Psoas muscle (tissue), 8 donors: ENCODE data around the gene AGPAT3. TPM values are rescaled to one million over a fixed set of nuclear protein-coding genes. Genes with fewer than 3 reads are reported as not detected.

Source experiments
- ATAC-seq, 4 donors: fragments of 200-7000 bp; cut with Tn5 transposase; one replicate each; pipeline ENCODE4 v1.9.1; 2020; ENCODE audit warnings: moderate library complexity in 3 of 4, mild to moderate bottlenecking in 2 of 4
- DNase-seq, 2 donors: peaks; one replicate each; pipeline ENCODE4 v3.0.0-alpha.2; 2020
- H3K27ac ChIP-seq: fragments of 200-600 bp; one replicate; pipeline ENCODE4 v1.8.0; 2022
- H3K27me3 ChIP-seq, 3 donors: fragments of 200-600 bp in 1 of 3; one replicate each; pipeline versions ENCODE4 v1.6.1 to v1.8.0; 2013 to 2022; ENCODE audit warnings: low read length in 2 of 3, mild to moderate bottlenecking in 2 of 3, moderate library complexity in 1 of 3; ENCODE audit not compliant: insufficient read depth in 3 of 3
- H3K36me3 ChIP-seq, 2 donors: fragments of 200-600 bp in 1 of 2; one replicate each; pipeline versions ENCODE4 v1.6.1 to v1.8.0; 2013 to 2022; ENCODE audit warnings: low read depth in 1 of 2, mild to moderate bottlenecking in 1 of 2, moderate library complexity in 1 of 2; ENCODE audit not compliant: insufficient read depth in 1 of 2
- H3K4me1 ChIP-seq: fragments of 200-600 bp; one replicate; pipeline ENCODE4 v1.8.0; 2022
- H3K4me3 ChIP-seq: fragments of 200-600 bp; one replicate; pipeline ENCODE4 v1.8.0; 2022; ENCODE audit warnings: mild to moderate bottlenecking
- H3K9me3 ChIP-seq: fragments of 200-600 bp; one replicate; pipeline ENCODE4 v1.8.0; 2022
- WGBS, 3 donors: extraction: QIAGEN DNeasy Blood & Tissue Kit; methylation state at CpG; one replicate each; pipeline versions ENCODE4 v1.1.6 to v1.1.7; 2013; 5-methylcytosine and 5-hydroxymethylcytosine counted together
- intact Hi-C, 2 donors: fragments of 100-400 bp; cut with DNase I; formaldehyde crosslinking; loops; one replicate each; pipeline versions ENCODE4 v1.11.0 to v1.14.2; 2022
- polyA plus RNA-seq, 3 donors: library from polyadenylated mRNA; stranded (reverse); fragments of 200-250 nt; gene quantifications; one replicate each; pipeline ENCODE4 v1.2.3, GENCODE V29; 2013
- total RNA-seq, 4 donors: library from RNA; stranded (reverse); fragmentation: NEBNext Ultra II Directional in 2 of 4; extraction: Animal tissue kit (Norgen Biotek cat#: 25700) in 2 of 4; gene quantifications; one replicate each; pipeline versions ENCODE4 v1.2.1 to v1.2.4, GENCODE V29; 2021 to 2023
- TF ChIP-seq, protein P1 (sequence below): fragments of 200-600 bp; IDR thresholded peaks from one replicate; pipeline ENCODE4 v1.8.0; 2022; ENCODE audit warnings: antibody characterized with exemption
- donor health status: healthy with polysubstance abuse.
- donor health status: DM: no; HTN: no; CAD: no; lungs with moderate emphysema.
- donor health status: Bipolar disorder and iron deficiency.
- donor health status: healthy.
- donor health status: DM: yes; HTN: yes; CAD: no.
- donor health status: DM: no; HTN: no; CAD: no.
- donor health status: DM: no; HTN: no; CAD: no.
- donor health status: DM: yes; HTN: yes; CAD: no.

AGPAT3 gene
- total and polyA plus RNA-seq, 7 donors, result 28.4 to 117 (median 50.7) TPM

DNA sequence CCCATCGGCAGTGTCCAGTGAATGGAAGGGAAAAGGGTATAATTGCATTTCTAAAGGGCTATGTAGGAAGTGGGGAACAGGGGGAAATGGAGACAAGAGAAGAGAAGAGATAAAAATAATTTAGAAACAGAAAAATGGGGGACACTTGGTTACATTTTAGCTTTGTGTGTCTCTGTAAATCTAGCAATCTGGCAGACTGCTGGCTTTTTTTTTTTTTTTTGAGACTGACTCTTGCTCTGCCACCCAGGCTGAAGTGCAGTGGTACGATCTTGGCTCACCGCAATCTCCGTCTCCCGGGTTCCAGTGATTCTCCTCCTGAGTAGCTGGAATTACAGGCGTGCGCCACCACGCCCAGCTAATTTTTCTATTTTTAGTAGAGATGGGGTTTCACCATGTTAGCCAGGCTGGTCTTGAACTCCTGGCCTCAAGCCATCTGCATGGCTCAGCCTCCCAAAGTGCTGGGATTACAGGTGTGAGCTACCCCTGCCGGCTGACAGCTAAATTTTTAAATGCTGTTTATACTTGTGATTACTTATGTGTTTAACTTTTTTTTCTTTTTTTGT is 53.4 kb downstream of the AGPAT3 start:
- TF ChIP-seq, protein P1, sequence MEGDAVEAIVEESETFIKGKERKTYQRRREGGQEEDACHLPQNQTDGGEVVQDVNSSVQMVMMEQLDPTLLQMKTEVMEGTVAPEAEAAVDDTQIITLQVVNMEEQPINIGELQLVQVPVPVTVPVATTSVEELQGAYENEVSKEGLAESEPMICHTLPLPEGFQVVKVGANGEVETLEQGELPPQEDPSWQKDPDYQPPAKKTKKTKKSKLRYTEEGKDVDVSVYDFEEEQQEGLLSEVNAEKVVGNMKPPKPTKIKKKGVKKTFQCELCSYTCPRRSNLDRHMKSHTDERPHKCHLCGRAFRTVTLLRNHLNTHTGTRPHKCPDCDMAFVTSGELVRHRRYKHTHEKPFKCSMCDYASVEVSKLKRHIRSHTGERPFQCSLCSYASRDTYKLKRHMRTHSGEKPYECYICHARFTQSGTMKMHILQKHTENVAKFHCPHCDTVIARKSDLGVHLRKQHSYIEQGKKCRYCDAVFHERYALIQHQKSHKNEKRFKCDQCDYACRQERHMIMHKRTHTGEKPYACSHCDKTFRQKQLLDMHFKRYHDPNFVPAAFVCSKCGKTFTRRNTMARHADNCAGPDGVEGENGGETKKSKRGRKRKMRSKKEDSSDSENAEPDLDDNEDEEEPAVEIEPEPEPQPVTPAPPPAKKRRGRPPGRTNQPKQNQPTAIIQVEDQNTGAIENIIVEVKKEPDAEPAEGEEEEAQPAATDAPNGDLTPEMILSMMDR, result peak; percentile 14
- DNase-seq, result peak in 1 of 2 donors; percentile 75
- 40 to 56% (median 44%) methylated on average over 9 of the region's 9 CpGs for WGBS, 3 donors
- H3K27me3 ChIP-seq, result no peaks in the 10 kb centered on the region
- ATAC-seq, result peak in 2 of 4 donors; percentile 8 to 26
- intact Hi-C loops, result no loop called here
- H3K4me3 ChIP-seq, result no peak overlapping the region
- no peaks in the 10 kb centered on the region for H3K36me3 ChIP-seq
- no peaks in the 10 kb centered on the region for H3K9me3 ChIP-seq
- H3K27ac ChIP-seq, result peak overlapping the region; percentile 18
- peaks cover 76% of the 10 kb centered on the region for H3K4me1 ChIP-seq

DNA sequence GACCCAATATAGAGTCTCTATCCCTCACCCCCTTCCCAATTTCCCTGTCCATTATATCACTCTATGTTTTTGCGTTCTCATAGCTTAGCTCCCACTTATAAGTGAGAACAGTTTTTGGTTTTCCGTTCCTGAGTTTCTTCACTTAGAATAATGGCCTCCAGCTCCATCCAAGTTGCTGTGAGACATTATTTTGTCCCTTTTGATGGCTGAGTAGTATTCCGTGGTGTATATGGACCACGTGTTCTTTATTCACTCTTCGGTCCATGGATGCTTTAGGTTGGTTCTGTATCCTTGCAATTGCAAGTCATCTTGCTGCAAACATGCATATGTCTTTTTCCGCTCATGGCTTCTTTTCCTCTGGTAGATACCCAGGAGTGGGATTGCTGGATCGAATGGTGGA is 54.3 kb downstream of the AGPAT3 start:
- Histone ChIP-seq H3K9me3 (no peaks in the 10 kb centered on the region), H3K27ac (no peak overlapping the region), H3K27me3 (no peaks in the 10 kb centered on the region), H3K4me1 (peaks cover 75% of the 10 kb centered on the region), H3K4me3 (no peak overlapping the region), H3K36me3 (no peaks in the 10 kb centered on the region)
- TF ChIP-seq, protein P1, result no peak
- intact Hi-C loops, result no loop called here
- ATAC-seq, result no peak
- WGBS, 3 donors, result 94 to 96% (median 95%) methylated on average over 7 of the region's 7 CpGs
- DNase-seq, result no peak

DNA sequence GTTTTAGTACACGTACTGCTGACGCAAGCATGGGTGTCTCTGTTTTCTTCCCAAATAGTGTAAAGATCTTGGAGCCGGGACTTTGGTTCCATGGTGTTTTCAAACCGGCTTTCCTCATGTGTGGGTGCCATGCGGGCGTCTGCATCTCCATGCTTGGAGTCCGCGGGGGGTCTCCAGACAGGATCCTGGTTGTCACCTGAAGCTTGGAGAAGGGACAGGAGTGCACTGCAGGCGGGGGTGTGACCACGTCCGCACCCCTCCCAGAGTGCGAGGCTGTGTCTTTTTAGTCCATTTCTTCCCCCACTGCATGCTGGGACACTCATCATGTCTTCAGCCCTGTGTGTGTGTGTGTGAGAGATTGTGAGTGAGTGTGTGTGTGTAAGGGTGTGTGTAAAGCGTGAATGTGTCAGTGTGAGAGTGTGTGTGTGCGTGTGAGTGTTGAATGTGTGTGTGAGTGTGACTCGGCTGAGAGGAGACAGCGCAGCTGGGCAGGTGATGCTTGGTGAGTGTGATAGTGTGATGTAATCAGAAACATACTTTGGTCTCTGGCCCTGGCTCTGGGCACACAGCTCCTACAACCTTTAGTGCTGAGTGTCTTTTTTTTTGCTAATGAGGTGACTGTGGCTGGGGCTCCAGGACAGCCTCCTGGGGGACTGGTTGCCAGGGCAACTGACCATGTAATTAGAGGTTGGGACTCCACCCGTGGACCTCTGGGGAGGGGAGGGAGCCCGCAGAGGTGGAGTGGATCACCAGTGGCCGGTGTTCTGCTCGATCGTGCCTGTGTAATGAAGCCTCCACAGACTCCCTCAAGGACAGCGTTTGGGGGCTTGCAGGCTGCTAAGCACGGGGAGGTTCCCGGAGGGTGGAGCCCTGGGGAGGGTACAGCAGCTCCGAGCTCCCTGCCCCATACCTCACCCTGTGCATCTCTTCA is 55.1 kb downstream of the AGPAT3 start:
- ATAC-seq (peak; percentile 29 to 56 (median 44)), DNase-seq (peak in 1 of 2 donors; percentile 53)
- TF ChIP-seq, protein P1, result no peak
- Histone ChIP-seq H3K4me1 (peaks cover 78% of the 10 kb centered on the region), H3K9me3 (no peaks in the 10 kb centered on the region), H3K27ac (no peak overlapping the region), H3K4me3 (no peak overlapping the region), H3K36me3 (no peaks in the 10 kb centered on the region), H3K27me3 (no peaks in the 10 kb centered on the region)
- intact Hi-C loops, result loop anchor here in 1 of 2 donors (5.0 kb wide), 1 partner anchor 108 kb away; no protein-coding TSS in a partner anchor
- WGBS, 3 donors, result 66 to 71% (median 67%) methylated on average over 25 of the region's 25 CpGs

DNA sequence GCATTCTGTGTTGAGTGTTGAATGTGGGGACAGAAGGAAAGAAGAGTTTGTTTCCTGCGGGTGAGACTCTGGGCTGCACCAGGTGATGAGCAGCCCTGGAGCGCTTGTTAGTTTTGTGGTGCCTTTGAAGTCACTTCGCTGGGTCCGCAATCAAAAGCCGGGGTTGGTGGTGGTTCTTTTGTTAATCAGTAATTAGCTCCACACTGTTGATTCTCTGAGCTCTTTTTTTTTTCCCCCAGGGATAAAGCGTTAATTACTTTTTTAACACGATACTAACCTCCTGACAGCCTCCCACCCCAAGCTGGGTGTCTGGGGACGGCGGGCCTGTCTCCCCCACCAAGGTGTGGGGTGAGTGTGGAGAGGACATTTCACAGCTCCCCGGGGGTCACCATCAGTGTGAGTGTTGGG is 56.6 kb downstream of the AGPAT3 start:
- Histone ChIP-seq H3K9me3 (no peaks in the 10 kb centered on the region), H3K36me3 (no peaks in the 10 kb centered on the region), H3K4me1 (peaks cover 84% of the 10 kb centered on the region), H3K4me3 (no peak overlapping the region), H3K27me3 (no peaks in the 10 kb centered on the region), H3K27ac (peak overlapping the region; percentile 9)
- DNase-seq (no peak), ATAC-seq (no peak)
- WGBS, 3 donors, result 90 to 93% (median 92%) methylated on average over 10 of the region's 10 CpGs
- intact Hi-C loops, result loop anchor here in 1 of 2 donors (5.0 kb wide), 1 partner anchor 109 kb away; no protein-coding TSS in a partner anchor
- TF ChIP-seq, protein P1, result no peak
